ENCODE results near the gene WDR81. TPM values are rescaled to one million over a fixed set of nuclear protein-coding genes. Genes with fewer than 3 reads are reported as not detected.
"Not testable (repeated sequence)": the region's sequence is repeated elsewhere in the genome, so short reads cannot be mapped to it uniquely, and the experiment has no call there.

WDR81 gene
- total RNA-seq: 10 to 100 TPM; 17.9 to 30.9 TPM

DNA sequence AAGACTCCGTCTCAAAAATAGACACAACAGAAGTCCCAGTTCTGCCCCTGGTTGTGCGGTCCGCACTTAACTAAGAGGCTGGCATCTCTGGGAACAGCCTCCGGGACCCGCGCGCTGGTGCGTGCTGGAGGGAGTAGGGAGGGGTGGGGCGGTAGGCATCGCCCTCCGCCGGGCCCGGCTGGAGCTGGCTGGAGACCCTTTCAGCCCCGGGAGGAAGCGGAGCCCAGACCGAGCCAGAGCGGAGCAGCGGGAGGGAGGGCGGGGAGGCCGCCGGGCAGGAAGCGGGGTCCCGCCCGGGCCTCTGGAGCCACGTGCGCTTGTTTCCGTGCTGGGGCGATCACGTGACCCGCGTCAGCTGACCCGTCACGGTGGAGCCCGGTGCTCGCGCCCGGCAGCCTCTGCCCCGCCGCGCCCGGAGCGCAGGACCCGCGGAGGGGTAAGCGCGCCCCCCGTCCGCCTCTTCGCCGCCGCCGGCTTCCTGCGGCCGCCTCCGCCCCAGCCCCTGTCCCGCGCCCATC is at the start of gene WDR81:
Gene WDR81 (plus strand): TSS at position 354 of the 518 bp plus-strand sequence. CDS start 256 bp downstream, outside the sequence.
- DNase-seq (ENCODE audit: low spot score) (peak; percentile 90), ATAC-seq (peak; percentile 86 to 90)
- peak within 1 kb of the TSS; percentile 80 for H3K4me3 Mint-ChIP-seq
- no peaks in the 10 kb centered on the region for H3K27me3 Mint-ChIP-seq
- peak within 1 kb of the TSS; percentile 89 to 94 for H3K27ac Mint-ChIP-seq
- H3K4me1 Mint-ChIP-seq (ENCODE audit: low read depth in 2 of 2): peaks cover 22 to 28% of the 10 kb centered on the region in 2 donors
- H3K36me3 Mint-ChIP-seq: no peaks in the 10 kb centered on the region
- no peaks in the 10 kb centered on the region for H3K9me3 Mint-ChIP-seq

DNA sequence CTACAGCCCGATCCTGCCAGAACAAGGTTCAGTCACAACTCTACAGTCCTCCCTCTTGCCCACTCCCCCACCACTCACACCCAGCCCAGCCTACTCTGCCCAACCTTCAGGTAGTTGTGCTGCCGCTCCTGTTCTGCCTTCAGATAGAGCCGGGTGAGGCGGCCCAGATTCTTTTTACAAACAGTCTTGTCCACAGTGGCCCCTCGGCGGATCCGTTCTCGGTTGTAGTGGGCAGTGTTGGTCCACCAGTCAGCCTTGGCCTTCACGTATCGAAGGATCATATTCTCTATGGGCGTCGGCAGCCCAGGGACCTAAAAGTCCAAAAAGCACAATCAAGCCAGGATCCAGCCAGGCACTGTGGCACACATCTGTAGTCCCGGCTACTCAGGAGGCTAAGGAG is 48.1 kb upstream of the WDR81 start:
- Mint-ChIP-seq H3K27me3 (no peaks in the 10 kb centered on the region), H3K27ac (no peak overlapping the region), H3K4me1 (ENCODE audit: low read depth in 2 of 2) (peaks cover 12 to 21% of the 10 kb centered on the region in 2 donors), H3K36me3 (peaks cover 46% of the 10 kb centered on the region), H3K4me3 (no peak overlapping the region), H3K9me3 (no peaks in the 10 kb centered on the region)
- peak; percentile 6 for DNase-seq (ENCODE audit: low spot score)
- no peak for ATAC-seq

GRCh38 chr17:1683459-1683858 is 41.0 kb upstream of the WDR81 start:
- H3K27me3 Mint-ChIP-seq: no peaks in the 10 kb centered on the region
- H3K4me3 Mint-ChIP-seq: peak overlapping the region; percentile 98
- peaks cover 39 to 46% of the 10 kb centered on the region in 2 donors for H3K4me1 Mint-ChIP-seq (ENCODE audit: low read depth in 2 of 2)
- DNase-seq (ENCODE audit: low spot score): peak; percentile 41
- H3K9me3 Mint-ChIP-seq: no peaks in the 10 kb centered on the region
- H3K27ac Mint-ChIP-seq: peak overlapping the region; percentile 83 to 97
- ATAC-seq: no peak
- H3K36me3 Mint-ChIP-seq: peaks cover 39% of the 10 kb centered on the region

- no peaks in the 10 kb centered on the region for H3K9me3 Mint-ChIP-seq
- H3K36me3 Mint-ChIP-seq: peaks cover 32% of the 10 kb centered on the region
- peaks cover 38 to 44% of the 10 kb centered on the region in 2 donors for H3K4me1 Mint-ChIP-seq (ENCODE audit: low read depth in 2 of 2)
- peak within 1 kb of the TSS; percentile 98 for H3K4me3 Mint-ChIP-seq
- H3K27ac Mint-ChIP-seq: peak within 1 kb of the TSS; percentile 83 to 97
- no peaks in the 10 kb centered on the region for H3K27me3 Mint-ChIP-seq
- peak; percentile 100 for ATAC-seq
- DNase-seq (ENCODE audit: low spot score): peak; percentile 97
Measured at GRCh38 chr17:1684378-1685189, 39.9 kb upstream of the WDR81 start, which contains the start of gene PRPF8. Gene PRPF8, minus strand, starts transcription at chr17:1684867. Its CDS starts 296 bp downstream, at chr17:1684571.

GRCh38 chr17:1686086-1686485 is 38.4 kb upstream of the WDR81 start:
- no peaks in the 10 kb centered on the region for H3K9me3 Mint-ChIP-seq
- H3K27ac Mint-ChIP-seq: no peak overlapping the region
- H3K36me3 Mint-ChIP-seq: peaks cover 20% of the 10 kb centered on the region
- ATAC-seq (no peak), DNase-seq (ENCODE audit: low spot score) (no peak)
- H3K4me3 Mint-ChIP-seq: no peak overlapping the region
- no peaks in the 10 kb centered on the region for H3K27me3 Mint-ChIP-seq
- H3K4me1 Mint-ChIP-seq (ENCODE audit: low read depth in 2 of 2): peaks cover 26 to 34% of the 10 kb centered on the region in 2 donors

GRCh38 chr17:1688405-1688804 is 36.1 kb upstream of the WDR81 start:
- H3K9me3 Mint-ChIP-seq; ATAC-seq; H3K36me3 Mint-ChIP-seq; H3K27ac Mint-ChIP-seq; H3K4me3 Mint-ChIP-seq; H3K27me3 Mint-ChIP-seq; DNase-seq (ENCODE audit: low spot score): not testable (repeated sequence)
- peaks cover 14 to 15% of the 10 kb centered on the region in 2 donors for H3K4me1 Mint-ChIP-seq (ENCODE audit: low read depth in 2 of 2)

DNA sequence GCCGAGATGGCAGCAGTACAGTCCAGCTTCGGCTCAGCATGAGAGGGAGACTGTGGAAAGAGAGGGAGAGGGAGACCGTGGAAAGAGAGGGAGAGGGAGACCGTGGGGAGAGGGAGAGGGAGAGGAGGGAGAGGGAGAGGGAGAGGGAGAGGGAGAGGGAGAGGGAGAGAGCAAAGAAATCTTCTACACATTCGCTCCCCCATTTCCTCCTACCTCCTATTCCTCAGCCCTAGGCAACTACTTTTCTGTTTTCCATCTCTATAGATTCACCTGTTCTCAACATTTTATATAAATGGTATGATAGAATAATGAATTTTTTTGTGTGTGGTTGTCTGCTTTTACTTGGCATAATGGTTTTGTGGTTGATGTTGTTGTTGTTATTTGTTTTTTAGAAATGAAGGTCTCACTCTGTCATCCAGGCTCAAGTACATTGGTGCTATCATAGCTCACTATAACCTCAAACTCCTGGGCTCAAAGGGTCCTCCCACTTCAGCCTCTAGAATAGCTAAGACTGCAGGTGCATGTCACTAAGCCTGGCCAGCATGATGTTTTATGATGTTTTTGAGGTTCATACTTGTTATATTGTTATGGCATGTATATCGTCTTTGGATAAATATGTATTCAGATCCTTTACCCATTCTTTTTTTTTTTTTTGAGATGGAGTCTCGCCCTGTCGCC is 33.8 kb upstream of the WDR81 start:
- Mint-ChIP-seq H3K27me3 (peaks cover 3 to 7% of the 10 kb centered on the region in 2 donors), H3K36me3 (no peaks in the 10 kb centered on the region), H3K4me3 (no peak overlapping the region), H3K9me3 (no peaks in the 10 kb centered on the region), H3K27ac (no peak overlapping the region), H3K4me1 (ENCODE audit: low read depth in 2 of 2) (no peaks in the 10 kb centered on the region)
- ATAC-seq: no peak
- DNase-seq (ENCODE audit: low spot score): no peak

GRCh38 chr17:1693339-1693738 is 31.2 kb upstream of the WDR81 start:
- Mint-ChIP-seq H3K9me3 (no peaks in the 10 kb centered on the region), H3K36me3 (no peaks in the 10 kb centered on the region), H3K27ac (no peak overlapping the region), H3K4me3 (no peak overlapping the region), H3K4me1 (ENCODE audit: low read depth in 2 of 2) (no peaks in the 10 kb centered on the region), H3K27me3 (peaks cover 3 to 7% of the 10 kb centered on the region in 2 donors)
- no peak for DNase-seq (ENCODE audit: low spot score)
- no peak for ATAC-seq

- Mint-ChIP-seq H3K36me3 (no peaks in the 10 kb centered on the region), H3K27ac (no peak overlapping the region), H3K4me1 (ENCODE audit: low read depth in 2 of 2) (no peaks in the 10 kb centered on the region), H3K9me3 (no peaks in the 10 kb centered on the region), H3K4me3 (no peak overlapping the region), H3K27me3 (peaks cover 3 to 7% of the 10 kb centered on the region in 2 donors)
- no peak for DNase-seq (ENCODE audit: low spot score)
- ATAC-seq: no peak
Measured at GRCh38 chr17:1695365-1695764, 29.1 kb upstream of the WDR81 start.

- no peaks in the 10 kb centered on the region for H3K4me1 Mint-ChIP-seq (ENCODE audit: low read depth in 2 of 2)
- H3K36me3 Mint-ChIP-seq: no peaks in the 10 kb centered on the region
- H3K4me3 Mint-ChIP-seq: no peak overlapping the region
- H3K27me3 Mint-ChIP-seq: peaks cover 3 to 7% of the 10 kb centered on the region in 2 donors
- H3K27ac Mint-ChIP-seq: no peak overlapping the region
- H3K9me3 Mint-ChIP-seq: no peaks in the 10 kb centered on the region
- no peak for ATAC-seq
- DNase-seq (ENCODE audit: low spot score): no peak
Measured at GRCh38 chr17:1697681-1698080, 26.8 kb upstream of the WDR81 start.

DNA sequence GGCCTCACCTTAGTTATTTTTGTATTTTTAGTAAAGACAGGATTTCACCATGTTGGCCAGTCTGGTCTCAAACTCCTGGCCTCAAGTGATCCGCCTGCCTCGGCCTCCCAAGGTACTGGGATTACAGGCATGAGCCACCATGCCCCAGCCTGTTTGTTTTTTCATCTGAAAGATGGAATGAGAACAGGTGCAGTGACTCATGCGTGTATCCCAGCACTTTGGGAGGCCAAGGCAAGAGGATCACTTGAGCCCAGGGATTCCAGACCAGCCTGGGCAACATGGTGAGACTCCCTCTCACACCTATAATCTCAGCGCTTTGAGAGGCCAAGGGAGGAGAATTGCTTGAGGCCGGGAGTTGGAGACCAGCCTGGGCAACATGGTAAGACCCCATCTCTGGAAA is 24.6 kb upstream of the WDR81 start:
- not testable (repeated sequence) for H3K27ac Mint-ChIP-seq

DNA sequence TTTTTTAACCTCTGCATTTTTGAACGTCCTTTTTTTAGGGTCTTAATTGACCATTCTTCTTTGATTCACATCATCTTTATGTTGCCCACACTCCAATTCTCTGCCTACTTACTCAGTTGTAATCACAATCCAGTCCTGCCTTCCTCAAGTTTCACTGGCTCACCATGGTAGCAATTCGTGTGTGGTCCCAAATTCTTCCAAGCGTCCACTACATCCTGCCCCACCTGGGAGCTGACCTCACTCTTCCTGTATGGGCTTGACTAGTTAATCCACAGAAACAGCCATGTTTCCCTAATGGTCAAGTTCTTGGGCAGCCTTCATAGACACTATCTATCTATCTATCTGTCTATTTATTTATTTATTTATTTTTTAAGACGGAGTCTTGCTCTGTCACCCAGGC is 21.4 kb upstream of the WDR81 start:
- no peak overlapping the region for H3K4me3 Mint-ChIP-seq
- no peak overlapping the region for H3K27ac Mint-ChIP-seq
- H3K27me3 Mint-ChIP-seq: peaks cover 0 to 11% of the 10 kb centered on the region in 2 donors
- H3K36me3 Mint-ChIP-seq: no peaks in the 10 kb centered on the region
- no peaks in the 10 kb centered on the region for H3K4me1 Mint-ChIP-seq (ENCODE audit: low read depth in 2 of 2)
- no peaks in the 10 kb centered on the region for H3K9me3 Mint-ChIP-seq
- ATAC-seq (no peak), DNase-seq (ENCODE audit: low spot score) (no peak)

More for the DNA sequence above, 24.6 kb upstream of the WDR81 start:
- not testable (repeated sequence) for H3K9me3 Mint-ChIP-seq; H3K36me3 Mint-ChIP-seq; H3K4me3 Mint-ChIP-seq; H3K27me3 Mint-ChIP-seq; ATAC-seq; H3K4me1 Mint-ChIP-seq (ENCODE audit: low read depth in 2 of 2); DNase-seq (ENCODE audit: low spot score)

GRCh38 chr17:1705004-1705403 is 19.5 kb upstream of the WDR81 start:
- Mint-ChIP-seq H3K4me3 (no peak overlapping the region), H3K9me3 (no peaks in the 10 kb centered on the region), H3K36me3 (no peaks in the 10 kb centered on the region), H3K27me3 (peaks cover 0 to 11% of the 10 kb centered on the region in 2 donors), H3K4me1 (ENCODE audit: low read depth in 2 of 2) (no peaks in the 10 kb centered on the region), H3K27ac (no peak overlapping the region)
- no peak for ATAC-seq
- DNase-seq (ENCODE audit: low spot score): peak; percentile 18

DNA sequence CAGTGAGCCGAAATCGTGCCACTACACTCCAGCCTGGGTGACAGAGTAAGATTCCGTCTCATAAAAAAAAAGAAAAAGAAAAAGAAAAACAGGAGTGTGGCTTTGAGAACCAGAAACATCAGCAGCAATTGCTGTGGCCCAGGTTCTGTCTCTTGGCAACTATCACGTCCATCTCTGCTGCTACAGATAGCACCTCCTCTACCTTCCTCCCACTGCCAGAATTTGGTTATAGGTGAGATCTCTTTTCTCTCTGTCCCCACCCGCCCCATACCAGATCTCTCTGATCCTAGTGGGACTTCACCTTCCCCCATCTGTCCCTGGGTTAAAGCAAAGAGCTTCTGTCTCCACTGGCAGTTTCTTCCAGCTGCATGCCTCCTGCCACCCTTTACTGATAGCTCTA is 17.4 kb upstream of the WDR81 start:
- peaks cover 9% of the 10 kb centered on the region for H3K36me3 Mint-ChIP-seq
- H3K4me3 Mint-ChIP-seq: no peak overlapping the region
- H3K9me3 Mint-ChIP-seq: no peaks in the 10 kb centered on the region
- peaks cover 0 to 11% of the 10 kb centered on the region in 2 donors for H3K27me3 Mint-ChIP-seq
- ATAC-seq: no peak
- peaks cover 3 to 7% of the 10 kb centered on the region in 2 donors for H3K4me1 Mint-ChIP-seq (ENCODE audit: low read depth in 2 of 2)
- no peak for DNase-seq (ENCODE audit: low spot score)
- no peak overlapping the region for H3K27ac Mint-ChIP-seq

Data from natural killer cell treated with Interleukin-12 subunit alpha and Interleukin-12 subunit beta and Interleukin-15 and Interleukin-18, amount 100 ng/mL, for 72 hours (primary cell).